NCI-H1092 (cell line): Measurements from ENCODE around the gene MSH2.
"Not testable (repeated sequence)": the region's sequence is repeated elsewhere in the genome, so short reads cannot be mapped to it uniquely, and the experiment has no call there.

ENCODE experiments used
- DNase-seq: peaks from one replicate; lab custom pipeline; 2025; lab: John Stamatoyannopoulos, UW

The MSH2 gene

GRCh38 chr2:47402805-47403608, at the start of gene MSH2:
Gene MSH2 (plus strand): TSS chr2:47403156. CDS start chr2:47403192, 36 bp downstream.
- peak; percentile 96 for DNase-seq

GRCh38 chr2:47354013-47354847, 48.7 kb upstream of the MSH2 start:
- DNase-seq, result no peak

GRCh38 chr2:47354848-47355204, 48.1 kb upstream of the MSH2 start:
- no peak for DNase-seq

- no peak for DNase-seq
Measured at GRCh38 chr2:47357483-47357882, 45.5 kb upstream of the MSH2 start.

- DNase-seq, result no peak
Measured at GRCh38 chr2:47359375-47359868, 43.5 kb upstream of the MSH2 start.

- no peak for DNase-seq
Measured at GRCh38 chr2:47360283-47360682, 42.7 kb upstream of the MSH2 start.

- DNase-seq, result no peak
Measured at GRCh38 chr2:47360927-47361326, 42.0 kb upstream of the MSH2 start.

GRCh38 chr2:47361505-47362229, 41.3 kb upstream of the MSH2 start:
- not testable (repeated sequence) for DNase-seq

- DNase-seq, result no peak
Measured at GRCh38 chr2:47373747-47374146, 29.2 kb upstream of the MSH2 start.

GRCh38 chr2:47375307-47375706, 27.6 kb upstream of the MSH2 start:
- DNase-seq, result no peak

GRCh38 chr2:47379384-47379783, 23.6 kb upstream of the MSH2 start:
- no peak for DNase-seq

GRCh38 chr2:47381408-47381807, 21.5 kb upstream of the MSH2 start:
- DNase-seq, result no peak

GRCh38 chr2:47386551-47386950, 16.4 kb upstream of the MSH2 start:
- DNase-seq, result no peak

GRCh38 chr2:47388888-47389287, 14.1 kb upstream of the MSH2 start:
- DNase-seq, result no peak

GRCh38 chr2:47389692-47390091, 13.3 kb upstream of the MSH2 start:
- no peak for DNase-seq

GRCh38 chr2:47401789-47402554, 984 bp upstream of the MSH2 start:
- no peak for DNase-seq

- no peak for DNase-seq
Measured at GRCh38 chr2:47402555-47402804, 476 bp upstream of the MSH2 start.

GRCh38 chr2:47403609-47404193, 745 bp downstream of the MSH2 start:
- DNase-seq, result no peak

- no peak for DNase-seq
Measured at GRCh38 chr2:47404356-47404755, 1.4 kb downstream of the MSH2 start.

- no peak for DNase-seq
Measured at GRCh38 chr2:47405757-47406156, 2.8 kb downstream of the MSH2 start.

GRCh38 chr2:47406649-47407330, 3.8 kb downstream of the MSH2 start:
- not testable (repeated sequence) for DNase-seq
